ENCODE measurements around the gene DOCK4. TPM values are rescaled to one million over a fixed set of nuclear protein-coding genes. Genes with fewer than 3 reads are reported as not detected.

DOCK4 gene
- total RNA-seq, 2 experiments from 2014 or later, result 0.64 to 0.87 TPM

GRCh38 chr7:111750878-111751277 lies 455.3 kb downstream of the DOCK4 start:
- Mint-ChIP-seq H3K27me3 (peaks cover 15% of the 10 kb centered on the region), H3K27ac (no peak overlapping the region), H3K9me3 (ENCODE audit: low read depth) (no peaks in the 10 kb centered on the region), H3K4me1 (no peaks in the 10 kb centered on the region), H3K36me3 (no peaks in the 10 kb centered on the region), H3K4me3 (no peak overlapping the region)
- CTCF ChIA-PET, result interaction anchor here (1.0 kb wide), 1 partner anchor 9 kb away, joined by 3 read pairs; no protein-coding TSS in a partner anchor
- no peak for ATAC-seq
- no peak for DNase-seq

GRCh38 chr7:111750228-111750627 lies 456.0 kb downstream of the DOCK4 start:
- H3K9me3 Mint-ChIP-seq (ENCODE audit: low read depth), result no peaks in the 10 kb centered on the region
- no peak for DNase-seq
- ATAC-seq, result no peak
- H3K4me3 Mint-ChIP-seq, result no peak overlapping the region
- no peaks in the 10 kb centered on the region for H3K36me3 Mint-ChIP-seq
- no peak overlapping the region for H3K27ac Mint-ChIP-seq
- H3K4me1 Mint-ChIP-seq, result no peaks in the 10 kb centered on the region
- H3K27me3 Mint-ChIP-seq, result peaks cover 15% of the 10 kb centered on the region
- CTCF ChIA-PET, result interaction anchor here (1.0 kb wide), 1 partner anchor 8 kb away, joined by 3 read pairs; no protein-coding TSS in a partner anchor

GRCh38 chr7:111749625-111750024 lies 456.6 kb downstream of the DOCK4 start:
- H3K9me3 Mint-ChIP-seq (ENCODE audit: low read depth), result no peaks in the 10 kb centered on the region
- CTCF ChIA-PET, result interaction anchor here (1.0 kb wide), 1 partner anchor 8 kb away, joined by 3 read pairs; no protein-coding TSS in a partner anchor
- DNase-seq (no peak), ATAC-seq (no peak)
- H3K36me3 Mint-ChIP-seq, result no peaks in the 10 kb centered on the region
- no peak overlapping the region for H3K27ac Mint-ChIP-seq
- peaks cover 15% of the 10 kb centered on the region for H3K27me3 Mint-ChIP-seq
- H3K4me1 Mint-ChIP-seq, result no peaks in the 10 kb centered on the region
- H3K4me3 Mint-ChIP-seq, result no peak overlapping the region

- no peak overlapping the region for H3K27ac Mint-ChIP-seq
- ATAC-seq (no peak), DNase-seq (no peak)
- no peaks in the 10 kb centered on the region for H3K36me3 Mint-ChIP-seq
- no peaks in the 10 kb centered on the region for H3K4me1 Mint-ChIP-seq
- H3K9me3 Mint-ChIP-seq (ENCODE audit: low read depth), result no peaks in the 10 kb centered on the region
- H3K27me3 Mint-ChIP-seq, result peaks cover 17% of the 10 kb centered on the region
- CTCF ChIA-PET, result no interaction called here
- no peak overlapping the region for H3K4me3 Mint-ChIP-seq
Measured at GRCh38 chr7:111747718-111748117, 458.5 kb downstream of the DOCK4 start.

- Mint-ChIP-seq H3K27ac (no peak overlapping the region), H3K4me3 (no peak overlapping the region), H3K27me3 (peaks cover 20% of the 10 kb centered on the region), H3K36me3 (no peaks in the 10 kb centered on the region), H3K9me3 (ENCODE audit: low read depth) (no peaks in the 10 kb centered on the region), H3K4me1 (no peaks in the 10 kb centered on the region)
- no peak for DNase-seq
- CTCF ChIA-PET, result no interaction called here
- ATAC-seq, result no peak
Measured at GRCh38 chr7:111746950-111747349, 459.2 kb downstream of the DOCK4 start.

- Mint-ChIP-seq H3K27ac (no peak overlapping the region), H3K27me3 (peaks cover 14% of the 10 kb centered on the region)
- CTCF ChIA-PET, result no interaction called here
Measured at GRCh38 chr7:111744501-111745155, 461.6 kb downstream of the DOCK4 start.

GRCh38 chr7:111743244-111743847 lies 462.9 kb downstream of the DOCK4 start:
- Mint-ChIP-seq H3K27me3 (peaks cover 8% of the 10 kb centered on the region), H3K36me3 (no peaks in the 10 kb centered on the region), H3K27ac (no peak overlapping the region), H3K4me1 (no peaks in the 10 kb centered on the region), H3K4me3 (no peak overlapping the region), H3K9me3 (ENCODE audit: low read depth) (no peaks in the 10 kb centered on the region)
- CTCF ChIA-PET, result interaction anchor here (1.4 to 1.7 kb wide), 2 partner anchors 10 to 135 kb away, joined by 3 to 4 read pairs; no protein-coding TSS in a partner anchor
- ATAC-seq (no peak), DNase-seq (no peak)

More at GRCh38 chr7:111744501-111745155, 461.6 kb downstream of the DOCK4 start:
- no peaks in the 10 kb centered on the region for H3K9me3 Mint-ChIP-seq (ENCODE audit: low read depth)
- ATAC-seq, result no peak
- no peaks in the 10 kb centered on the region for H3K4me1 Mint-ChIP-seq
- H3K36me3 Mint-ChIP-seq, result no peaks in the 10 kb centered on the region
- no peak overlapping the region for H3K4me3 Mint-ChIP-seq
- DNase-seq, result no peak

GRCh38 chr7:111741811-111742240 lies 464.4 kb downstream of the DOCK4 start:
- no peak overlapping the region for H3K27ac Mint-ChIP-seq
- no peaks in the 10 kb centered on the region for H3K9me3 Mint-ChIP-seq (ENCODE audit: low read depth)
- H3K27me3 Mint-ChIP-seq, result peaks cover 8% of the 10 kb centered on the region
- ATAC-seq, result peak; percentile 64
- CTCF ChIA-PET, result interaction anchor here (0.9 to 1.2 kb wide), 2 partner anchors 8 to 1683 kb away, joined by 3 read pairs; no protein-coding TSS in a partner anchor
- H3K4me1 Mint-ChIP-seq, result no peaks in the 10 kb centered on the region
- H3K4me3 Mint-ChIP-seq, result no peak overlapping the region
- no peak for DNase-seq
- no peaks in the 10 kb centered on the region for H3K36me3 Mint-ChIP-seq

- Mint-ChIP-seq H3K9me3 (ENCODE audit: low read depth) (no peaks in the 10 kb centered on the region), H3K4me1 (no peaks in the 10 kb centered on the region), H3K27me3 (peaks cover 8% of the 10 kb centered on the region), H3K4me3 (no peak overlapping the region), H3K27ac (no peak overlapping the region), H3K36me3 (no peaks in the 10 kb centered on the region)
- ATAC-seq (no peak), DNase-seq (no peak)
- CTCF ChIA-PET, result interaction anchor here (0.9 kb wide), 2 partner anchors 12 to 1684 kb away, joined by 3 to 4 read pairs; no protein-coding TSS in a partner anchor
Measured at GRCh38 chr7:111740942-111741341, 465.3 kb downstream of the DOCK4 start.

GRCh38 chr7:111736552-111736874 lies 469.7 kb downstream of the DOCK4 start:
- ATAC-seq, result no peak
- CTCF ChIA-PET, result interaction anchor here (0.9 to 1.6 kb wide), 4 partner anchors 10 to 122 kb away, joined by 3 to 4 read pairs (median 4); no protein-coding TSS in a partner anchor

GRCh38 chr7:111735661-111736551 lies 470.3 kb downstream of the DOCK4 start:
- H3K9me3 Mint-ChIP-seq (ENCODE audit: low read depth), result no peaks in the 10 kb centered on the region
- no peak for ATAC-seq
- peaks cover 5% of the 10 kb centered on the region for H3K27me3 Mint-ChIP-seq

More at GRCh38 chr7:111736552-111736874, 469.7 kb downstream of the DOCK4 start:
- H3K27me3 Mint-ChIP-seq, result peaks cover 5% of the 10 kb centered on the region
- no peak overlapping the region for H3K4me3 Mint-ChIP-seq
- no peak for DNase-seq
- no peaks in the 10 kb centered on the region for H3K4me1 Mint-ChIP-seq
- H3K27ac Mint-ChIP-seq, result no peak overlapping the region
- H3K9me3 Mint-ChIP-seq (ENCODE audit: low read depth), result no peaks in the 10 kb centered on the region
- H3K36me3 Mint-ChIP-seq, result no peaks in the 10 kb centered on the region

GRCh38 chr7:111734954-111735660 lies 471.1 kb downstream of the DOCK4 start:
- H3K4me3 Mint-ChIP-seq, result no peak overlapping the region
- peaks cover 3% of the 10 kb centered on the region for H3K27me3 Mint-ChIP-seq
- H3K4me1 Mint-ChIP-seq, result no peaks in the 10 kb centered on the region
- CTCF ChIA-PET, result interaction anchor here (1.1 to 1.6 kb wide), 3 partner anchors 8 to 18 kb away, joined by 3 to 4 read pairs (median 4); no protein-coding TSS in a partner anchor
- no peaks in the 10 kb centered on the region for H3K9me3 Mint-ChIP-seq (ENCODE audit: low read depth)
- no peaks in the 10 kb centered on the region for H3K36me3 Mint-ChIP-seq
- no peak for DNase-seq
- no peak overlapping the region for H3K27ac Mint-ChIP-seq
- no peak for ATAC-seq

More at GRCh38 chr7:111735661-111736551, 470.3 kb downstream of the DOCK4 start:
- H3K36me3 Mint-ChIP-seq, result no peaks in the 10 kb centered on the region
- CTCF ChIA-PET, result interaction anchor here (0.9 to 1.6 kb wide), 4 partner anchors 9 to 122 kb away, joined by 3 to 4 read pairs (median 4); no protein-coding TSS in a partner anchor
- no peak overlapping the region for H3K4me3 Mint-ChIP-seq
- no peak overlapping the region for H3K27ac Mint-ChIP-seq
- peak; percentile 61 for DNase-seq
- no peaks in the 10 kb centered on the region for H3K4me1 Mint-ChIP-seq
